Fibroblast of mammary gland (primary cell): ENCODE data around the gene SIRPD.
"Not testable (repeated sequence)": the region's sequence is repeated elsewhere in the genome, so short reads cannot be mapped to it uniquely, and the experiment has no call there.

ENCODE experiments used
- DNase-seq: peaks from one replicate; pipeline ENCODE4 v3.0.0-alpha.2; 2010; ENCODE audit warnings: low read depth
- H3K4me3 ChIP-seq: 2 replicates; pipeline ENCODE4 v1.5.1; 2011; ENCODE audit warnings: low read depth, mild to moderate bottlenecking, low read length, moderate library complexity; ENCODE audit not compliant: control insufficient read depth
- TF ChIP-seq, protein P1 (sequence below): conservative IDR thresholded peaks from 2 replicates; pipeline ENCODE4 v1.5.1; 2011; ENCODE audit warnings: low read depth, low read length, inconsistent platforms; ENCODE audit not compliant: control insufficient read depth, insufficient read depth

SIRPD gene

GRCh38 chr20:1577906-1578305, 20.4 kb upstream of the SIRPD start:
- TF ChIP-seq, protein P1, sequence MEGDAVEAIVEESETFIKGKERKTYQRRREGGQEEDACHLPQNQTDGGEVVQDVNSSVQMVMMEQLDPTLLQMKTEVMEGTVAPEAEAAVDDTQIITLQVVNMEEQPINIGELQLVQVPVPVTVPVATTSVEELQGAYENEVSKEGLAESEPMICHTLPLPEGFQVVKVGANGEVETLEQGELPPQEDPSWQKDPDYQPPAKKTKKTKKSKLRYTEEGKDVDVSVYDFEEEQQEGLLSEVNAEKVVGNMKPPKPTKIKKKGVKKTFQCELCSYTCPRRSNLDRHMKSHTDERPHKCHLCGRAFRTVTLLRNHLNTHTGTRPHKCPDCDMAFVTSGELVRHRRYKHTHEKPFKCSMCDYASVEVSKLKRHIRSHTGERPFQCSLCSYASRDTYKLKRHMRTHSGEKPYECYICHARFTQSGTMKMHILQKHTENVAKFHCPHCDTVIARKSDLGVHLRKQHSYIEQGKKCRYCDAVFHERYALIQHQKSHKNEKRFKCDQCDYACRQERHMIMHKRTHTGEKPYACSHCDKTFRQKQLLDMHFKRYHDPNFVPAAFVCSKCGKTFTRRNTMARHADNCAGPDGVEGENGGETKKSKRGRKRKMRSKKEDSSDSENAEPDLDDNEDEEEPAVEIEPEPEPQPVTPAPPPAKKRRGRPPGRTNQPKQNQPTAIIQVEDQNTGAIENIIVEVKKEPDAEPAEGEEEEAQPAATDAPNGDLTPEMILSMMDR: no peak
- no peak overlapping the region for H3K4me3 ChIP-seq
- DNase-seq: no peak

DNA sequence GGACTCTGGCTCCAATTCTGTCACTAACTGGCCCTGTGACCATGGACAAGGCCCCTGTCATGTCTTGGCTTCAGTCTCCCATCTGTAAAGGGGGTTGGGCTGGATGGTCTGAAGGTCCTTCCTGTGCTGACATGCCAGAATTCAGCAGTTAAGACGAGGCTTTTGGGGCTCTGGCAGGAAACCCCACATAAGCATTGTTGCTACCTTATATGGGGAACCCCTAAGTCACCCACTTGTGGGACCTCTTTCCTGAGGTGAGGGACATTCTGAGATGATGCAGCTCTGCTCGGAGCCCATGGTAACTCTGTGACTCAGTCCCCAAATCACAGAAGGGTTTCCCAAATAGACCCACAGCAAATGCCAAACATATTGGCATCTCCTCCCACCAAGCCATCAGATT, 19.8 kb upstream of the SIRPD start:
- not testable (repeated sequence) for H3K4me3 ChIP-seq, DNase-seq

DNA sequence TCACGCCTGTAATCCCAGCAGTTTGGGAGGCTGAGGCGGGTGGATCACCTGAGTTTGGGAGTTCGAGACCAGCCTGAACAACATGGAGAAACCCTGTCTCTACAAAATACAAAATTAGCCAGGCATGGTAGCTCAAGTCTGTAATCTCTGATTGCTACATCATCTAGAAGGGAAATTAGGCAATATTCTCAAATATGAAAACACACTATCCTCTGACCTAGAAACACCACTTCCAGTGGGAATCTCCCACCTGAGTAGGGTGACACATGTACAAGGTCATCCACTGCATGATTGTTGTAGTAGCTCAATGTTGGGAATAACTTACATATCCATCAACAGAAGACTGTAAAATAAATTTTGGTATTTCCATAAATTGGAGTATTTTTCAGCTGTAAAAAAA, 19.1 kb upstream of the SIRPD start:
- DNase-seq: no peak
- TF ChIP-seq, protein P1: no peak
- H3K4me3 ChIP-seq: no peak overlapping the region

DNA sequence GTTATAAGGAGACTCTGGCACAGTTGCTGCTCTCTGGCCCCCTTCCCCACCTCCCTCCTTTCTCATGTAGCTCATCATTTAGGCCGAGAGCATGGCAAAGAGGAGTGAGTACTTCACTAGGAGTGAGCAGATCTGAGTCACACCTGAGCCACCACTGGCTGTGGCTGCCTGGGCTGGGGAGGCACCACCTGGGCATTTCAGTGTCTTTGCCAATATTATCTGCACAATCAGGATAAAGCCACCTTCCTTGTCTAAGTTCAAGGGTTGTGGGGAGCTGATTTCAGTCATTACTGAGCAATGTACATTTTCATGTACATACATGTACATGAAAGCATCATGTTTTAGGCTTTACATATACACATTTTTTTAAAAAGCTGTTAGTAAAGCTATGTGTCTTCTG, 18.5 kb upstream of the SIRPD start:
- not testable (repeated sequence) for H3K4me3 ChIP-seq, DNase-seq

GRCh38 chr20:1571583-1571982, 14.1 kb upstream of the SIRPD start:
- H3K4me3 ChIP-seq, DNase-seq: not testable (repeated sequence)

DNA sequence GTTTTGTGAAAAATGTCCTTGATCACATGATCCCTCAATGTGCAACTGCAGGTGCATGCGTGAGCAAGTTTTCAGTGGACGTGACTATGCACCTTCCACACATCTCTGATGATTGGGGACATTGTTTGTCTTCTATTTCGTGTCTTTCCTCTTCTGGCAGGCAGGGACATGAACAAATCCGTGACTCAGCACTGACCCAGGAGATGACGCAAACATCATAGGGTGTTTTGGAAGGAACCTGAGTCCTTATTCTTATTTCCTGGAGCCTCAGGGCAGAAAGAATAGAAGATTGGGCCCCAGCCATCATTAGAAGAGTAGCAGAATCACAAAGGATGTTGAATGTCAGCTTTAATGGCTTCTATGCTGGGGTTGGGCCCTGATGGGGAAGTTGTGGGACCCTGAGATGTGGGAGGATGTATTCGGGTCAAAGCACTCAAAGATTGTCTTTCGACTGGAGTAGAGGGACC, 11.9 kb upstream of the SIRPD start:
- TF ChIP-seq, protein P1: no peak
- peak; percentile 69 for DNase-seq
- no peak overlapping the region for H3K4me3 ChIP-seq

- DNase-seq: no peak
- TF ChIP-seq, protein P1: no peak
- no peak overlapping the region for H3K4me3 ChIP-seq
These were observed 10.6 kb upstream of the SIRPD start for GRCh38 chr20:1568163-1568490.

DNA sequence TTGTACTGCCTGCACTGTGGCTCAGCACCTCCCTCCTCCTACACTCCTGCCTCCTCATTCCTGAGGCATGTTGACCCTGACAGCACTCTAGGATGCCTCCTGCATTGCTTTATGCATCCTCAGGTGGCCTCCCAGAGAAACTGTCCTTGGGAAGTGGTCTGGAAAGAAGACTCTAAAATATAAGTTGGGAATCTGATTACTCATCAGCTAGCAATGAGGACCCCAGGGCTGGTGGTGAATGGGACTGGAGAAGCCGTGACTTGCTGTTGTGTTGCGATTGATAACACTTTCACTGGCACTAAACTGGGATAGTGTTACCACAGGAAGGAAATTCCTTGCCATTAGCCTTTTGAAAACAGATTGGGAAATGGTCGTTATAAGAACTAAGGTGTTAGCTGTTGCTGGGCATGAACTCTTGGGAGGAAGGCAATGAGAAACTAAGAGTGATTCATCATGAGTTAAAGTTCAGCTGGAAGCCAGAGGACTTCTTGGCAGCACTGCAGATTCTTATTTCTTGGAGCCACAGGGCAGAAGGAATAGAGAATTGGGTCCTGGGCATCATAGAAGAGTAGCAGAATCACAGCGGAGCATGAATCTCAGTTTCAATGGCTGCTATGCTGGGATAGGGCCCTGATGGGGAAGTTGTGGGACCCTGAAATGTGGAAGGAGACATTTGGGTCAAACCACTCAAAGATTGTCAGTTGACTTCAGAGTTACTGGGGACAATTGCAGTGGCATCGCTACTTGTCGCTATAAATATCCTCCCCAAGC, 10.1 kb upstream of the SIRPD start:
- TF ChIP-seq, protein P1: no peak
- DNase-seq: peak; percentile 70
- no peak overlapping the region for H3K4me3 ChIP-seq
